ENCODE results near the gene PNRC1. TPM values are rescaled to one million over a fixed set of nuclear protein-coding genes. Genes with fewer than 3 reads are reported as not detected.
"Not testable (repeated sequence)": the region's sequence is repeated elsewhere in the genome, so short reads cannot be mapped to it uniquely, and the experiment has no call there.

PNRC1 gene
- total RNA-seq, result 100 to 1,000 TPM in 1 of 2 donors, 10 to 100 TPM in 1; 38.2 to 102 TPM

- Mint-ChIP-seq H3K36me3 (peaks cover 24% of the 10 kb centered on the region), H3K4me3 (peak within 1 kb of the TSS; percentile 96), H3K4me1 (ENCODE audit: low read depth in 2 of 2) (peaks cover 25 to 46% of the 10 kb centered on the region in 2 donors)
Observed at GRCh38 chr6:89080281-89081128, at the start of gene PNRC1. PNRC1 (plus strand) TSS chr6:89080751; CDS start chr6:89080895, 144 bp downstream.

DNA sequence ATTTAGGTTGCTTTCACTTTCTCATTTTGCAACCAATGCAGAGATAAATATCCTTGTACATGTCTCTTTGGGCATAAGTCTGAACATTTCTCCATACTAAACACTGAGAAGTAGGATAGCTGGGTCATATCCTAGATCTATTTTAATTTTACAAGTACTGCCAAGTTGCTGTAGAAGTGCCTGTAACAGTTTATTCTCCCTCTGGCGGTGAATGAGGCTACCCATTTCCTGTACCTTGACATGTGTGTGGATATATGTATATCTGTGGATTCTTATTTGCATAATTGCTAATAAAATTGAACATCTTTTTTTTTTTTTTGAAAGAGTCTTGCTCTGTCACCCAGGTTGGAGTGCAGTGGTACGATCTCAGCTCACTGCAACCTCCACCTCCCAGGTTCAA, 48.0 kb upstream of the PNRC1 start:
- ATAC-seq (no peak), DNase-seq (ENCODE audit: low spot score) (no peak)
- peaks cover under 1% of the 10 kb centered on the region for H3K9me3 Mint-ChIP-seq
- peaks cover 2% of the 10 kb centered on the region for H3K36me3 Mint-ChIP-seq
- no peak overlapping the region for H3K4me3 Mint-ChIP-seq
- H3K4me1 Mint-ChIP-seq (ENCODE audit: low read depth in 2 of 2), result peaks cover 0 to 5% of the 10 kb centered on the region in 2 donors
- peaks cover 0 to 2% of the 10 kb centered on the region in 2 donors for H3K27me3 Mint-ChIP-seq
- H3K27ac Mint-ChIP-seq, result no peak overlapping the region

More at GRCh38 chr6:89080281-89081128, at the start of gene PNRC1:
- Mint-ChIP-seq H3K9me3 (no peaks in the 10 kb centered on the region), H3K27ac (peak within 1 kb of the TSS; percentile 95 to 97), H3K27me3 (no peaks in the 10 kb centered on the region)
- DNase-seq (ENCODE audit: low spot score) (peak; percentile 100), ATAC-seq (peak; percentile 87 to 89)

- ATAC-seq (no peak), DNase-seq (ENCODE audit: low spot score) (no peak)
- H3K4me1 Mint-ChIP-seq (ENCODE audit: low read depth in 2 of 2), result peaks cover 0 to 5% of the 10 kb centered on the region in 2 donors
- H3K4me3 Mint-ChIP-seq, result no peak overlapping the region
- no peak overlapping the region for H3K27ac Mint-ChIP-seq
- peaks cover 6% of the 10 kb centered on the region for H3K9me3 Mint-ChIP-seq
- H3K27me3 Mint-ChIP-seq, result no peaks in the 10 kb centered on the region
- H3K36me3 Mint-ChIP-seq, result peaks cover 9% of the 10 kb centered on the region
Observed at GRCh38 chr6:89033461-89033860, 47.1 kb upstream of the PNRC1 start.

- peaks cover 15% of the 10 kb centered on the region for H3K36me3 Mint-ChIP-seq
- H3K4me3 Mint-ChIP-seq; H3K4me1 Mint-ChIP-seq (ENCODE audit: low read depth in 2 of 2); H3K27ac Mint-ChIP-seq; DNase-seq (ENCODE audit: low spot score); H3K27me3 Mint-ChIP-seq; ATAC-seq: not testable (repeated sequence)
- H3K9me3 Mint-ChIP-seq, result peaks cover 13% of the 10 kb centered on the region
Observed at GRCh38 chr6:89034116-89034515, 46.4 kb upstream of the PNRC1 start.

DNA sequence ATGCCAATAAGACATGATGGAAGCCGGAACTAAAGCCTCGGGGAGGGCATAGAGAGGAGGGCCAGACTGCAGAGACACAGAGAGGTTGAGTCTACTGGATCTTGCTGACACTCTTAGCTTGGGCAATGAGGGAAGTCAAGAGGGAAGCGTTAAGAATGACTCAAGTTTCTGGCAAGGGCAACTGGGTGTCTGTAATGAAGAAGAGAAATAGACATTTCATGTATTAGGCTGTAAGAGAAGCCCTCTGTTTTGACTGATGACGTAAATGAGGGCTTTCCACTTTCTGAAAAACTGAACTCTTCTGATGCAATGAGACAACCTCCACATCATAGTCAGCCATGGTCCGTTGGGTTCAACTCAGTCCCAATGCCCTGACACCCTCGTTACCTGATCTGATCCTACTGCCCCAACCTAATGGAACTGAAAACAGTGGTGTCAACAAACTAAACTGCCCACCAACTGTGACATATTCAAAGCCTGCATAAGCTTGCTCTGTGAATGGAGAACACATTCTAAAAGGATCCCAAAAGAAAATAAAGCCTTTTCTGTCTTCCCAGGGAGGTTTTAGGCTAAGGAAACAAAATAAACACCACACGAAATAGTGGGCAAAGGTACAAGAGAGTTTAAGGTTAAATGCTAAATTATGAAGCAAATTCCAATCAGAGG, 45.8 kb upstream of the PNRC1 start:
- Mint-ChIP-seq H3K27me3 (no peaks in the 10 kb centered on the region), H3K27ac (no peak overlapping the region), H3K36me3 (peaks cover 17% of the 10 kb centered on the region), H3K4me1 (ENCODE audit: low read depth in 2 of 2) (peaks cover 0 to 5% of the 10 kb centered on the region in 2 donors), H3K4me3 (no peak overlapping the region), H3K9me3 (peaks cover 15% of the 10 kb centered on the region)
- DNase-seq (ENCODE audit: low spot score) (no peak), ATAC-seq (peak; percentile 33 to 55)

- H3K27me3 Mint-ChIP-seq, result no peaks in the 10 kb centered on the region
- ATAC-seq (no peak), DNase-seq (ENCODE audit: low spot score) (no peak)
- H3K9me3 Mint-ChIP-seq, result peaks cover 16% of the 10 kb centered on the region
- H3K4me3 Mint-ChIP-seq, result no peak overlapping the region
- no peak overlapping the region for H3K27ac Mint-ChIP-seq
- peaks cover 17% of the 10 kb centered on the region for H3K36me3 Mint-ChIP-seq
- peaks cover 0 to 5% of the 10 kb centered on the region in 2 donors for H3K4me1 Mint-ChIP-seq (ENCODE audit: low read depth in 2 of 2)
Observed at GRCh38 chr6:89035252-89036101, 45.1 kb upstream of the PNRC1 start.

- H3K27ac Mint-ChIP-seq, result no peak overlapping the region
- H3K9me3 Mint-ChIP-seq, result peaks cover 16% of the 10 kb centered on the region
- no peak for DNase-seq (ENCODE audit: low spot score)
- H3K4me1 Mint-ChIP-seq (ENCODE audit: low read depth in 2 of 2), result peaks cover 0 to 5% of the 10 kb centered on the region in 2 donors
- H3K27me3 Mint-ChIP-seq, result no peaks in the 10 kb centered on the region
- ATAC-seq, result no peak
- no peak overlapping the region for H3K4me3 Mint-ChIP-seq
- H3K36me3 Mint-ChIP-seq, result peaks cover 17% of the 10 kb centered on the region
Observed at GRCh38 chr6:89037141-89037900, 43.2 kb upstream of the PNRC1 start.

- Mint-ChIP-seq H3K9me3 (peaks cover 16% of the 10 kb centered on the region), H3K36me3 (peaks cover 17% of the 10 kb centered on the region)
- not testable (repeated sequence) for DNase-seq (ENCODE audit: low spot score); ATAC-seq; H3K4me1 Mint-ChIP-seq (ENCODE audit: low read depth in 2 of 2); H3K4me3 Mint-ChIP-seq; H3K27ac Mint-ChIP-seq; H3K27me3 Mint-ChIP-seq
Observed at GRCh38 chr6:89037901-89038293, 42.7 kb upstream of the PNRC1 start.

GRCh38 chr6:89042664-89043063, 37.9 kb upstream of the PNRC1 start:
- DNase-seq (ENCODE audit: low spot score) (no peak), ATAC-seq (no peak)
- Mint-ChIP-seq H3K4me1 (ENCODE audit: low read depth in 2 of 2) (no peaks in the 10 kb centered on the region), H3K4me3 (no peak overlapping the region), H3K9me3 (peaks cover 15% of the 10 kb centered on the region), H3K27me3 (no peaks in the 10 kb centered on the region), H3K27ac (no peak overlapping the region), H3K36me3 (peaks cover 14% of the 10 kb centered on the region)

GRCh38 chr6:89044328-89045010, 36.1 kb upstream of the PNRC1 start:
- ATAC-seq (no peak), DNase-seq (ENCODE audit: low spot score) (no peak)
- H3K27me3 Mint-ChIP-seq, result no peaks in the 10 kb centered on the region
- H3K4me1 Mint-ChIP-seq (ENCODE audit: low read depth in 2 of 2), result no peaks in the 10 kb centered on the region
- H3K4me3 Mint-ChIP-seq, result no peak overlapping the region
- no peak overlapping the region for H3K27ac Mint-ChIP-seq
- H3K36me3 Mint-ChIP-seq, result no peaks in the 10 kb centered on the region
- peaks cover 3% of the 10 kb centered on the region for H3K9me3 Mint-ChIP-seq

- ATAC-seq (no peak), DNase-seq (ENCODE audit: low spot score) (no peak)
- Mint-ChIP-seq H3K27ac (no peak overlapping the region), H3K9me3 (no peaks in the 10 kb centered on the region), H3K27me3 (no peaks in the 10 kb centered on the region), H3K4me1 (ENCODE audit: low read depth in 2 of 2) (no peaks in the 10 kb centered on the region), H3K36me3 (no peaks in the 10 kb centered on the region), H3K4me3 (no peak overlapping the region)
Observed at GRCh38 chr6:89045011-89045387, 35.6 kb upstream of the PNRC1 start.

DNA sequence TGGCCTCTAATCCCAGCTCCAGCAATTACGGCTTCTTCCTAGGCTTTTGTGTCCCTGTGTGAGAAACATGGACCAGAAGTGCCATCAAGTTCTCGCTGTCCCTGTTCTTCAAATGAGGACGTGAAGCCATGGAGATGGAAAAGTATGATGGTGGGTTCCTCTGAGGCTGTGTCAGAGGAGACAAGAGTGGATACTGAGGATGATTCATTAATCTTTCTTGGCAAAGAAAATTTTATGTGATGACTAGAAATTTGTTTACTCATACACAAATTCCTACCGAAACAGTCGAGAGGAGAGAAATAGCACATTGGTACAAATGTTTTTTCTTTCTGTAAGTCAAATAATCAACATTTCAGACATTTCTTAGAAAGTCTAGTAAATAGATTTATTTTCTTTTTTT, 35.0 kb upstream of the PNRC1 start:
- Mint-ChIP-seq H3K27ac (no peak overlapping the region), H3K4me1 (ENCODE audit: low read depth in 2 of 2) (no peaks in the 10 kb centered on the region), H3K9me3 (no peaks in the 10 kb centered on the region), H3K4me3 (no peak overlapping the region), H3K36me3 (no peaks in the 10 kb centered on the region), H3K27me3 (no peaks in the 10 kb centered on the region)
- no peak for DNase-seq (ENCODE audit: low spot score)
- ATAC-seq, result no peak
